ENCODE measurements around the gene SLC35D3. TPM values are rescaled to one million over a fixed set of nuclear protein-coding genes. Genes with fewer than 3 reads are reported as not detected.
"Not testable (repeated sequence)": the region's sequence is repeated elsewhere in the genome, so short reads cannot be mapped to it uniquely, and the experiment has no call there.

SLC35D3 gene
- not detected in 2 replicates for total RNA-seq (2014; rRNA removed; shearing (Covaris generic))
- not detected in 2 replicates for polyA plus RNA-seq (2014; cell fraction: nucleus; rRNA removed)

- DNase-seq (ENCODE audit: extremely low read depth, low read depth), result no peak
These were observed at the start of gene SLC35D3 for GRCh38 chr6:136921936-136922684. Gene SLC35D3, plus strand, starts transcription at chr6:136922301. Its CDS starts 128 bp downstream, at chr6:136922429.

GRCh38 chr6:136873748-136874147 lies 48.4 kb upstream of the SLC35D3 start:
- DNase-seq (ENCODE audit: extremely low read depth, low read depth), result no peak

GRCh38 chr6:136876469-136876868 lies 45.6 kb upstream of the SLC35D3 start:
- not testable (repeated sequence) for DNase-seq (ENCODE audit: extremely low read depth, low read depth)

- DNase-seq (ENCODE audit: extremely low read depth, low read depth), result no peak
These were observed 41.2 kb upstream of the SLC35D3 start for GRCh38 chr6:136880748-136881460.

- no peak for DNase-seq (ENCODE audit: extremely low read depth, low read depth)
These were observed 36.0 kb upstream of the SLC35D3 start for GRCh38 chr6:136886091-136886490.

- DNase-seq (ENCODE audit: extremely low read depth, low read depth), result no peak
These were observed 34.1 kb upstream of the SLC35D3 start for GRCh38 chr6:136887953-136888352.

- no peak for DNase-seq (ENCODE audit: extremely low read depth, low read depth)
These were observed 32.6 kb upstream of the SLC35D3 start for GRCh38 chr6:136889271-136890193.

GRCh38 chr6:136890194-136890839 lies 31.8 kb upstream of the SLC35D3 start:
- no peak for DNase-seq (ENCODE audit: extremely low read depth, low read depth)

GRCh38 chr6:136890986-136891385 lies 31.1 kb upstream of the SLC35D3 start:
- no peak for DNase-seq (ENCODE audit: extremely low read depth, low read depth)

GRCh38 chr6:136893187-136893586 lies 28.9 kb upstream of the SLC35D3 start:
- no peak for DNase-seq (ENCODE audit: extremely low read depth, low read depth)

- DNase-seq (ENCODE audit: extremely low read depth, low read depth), result no peak
These were observed 26.2 kb upstream of the SLC35D3 start for GRCh38 chr6:136895901-136896300.

- DNase-seq (ENCODE audit: extremely low read depth, low read depth), result no peak
These were observed 25.0 kb upstream of the SLC35D3 start for GRCh38 chr6:136897071-136897470.

GRCh38 chr6:136901212-136901784 lies 20.8 kb upstream of the SLC35D3 start:
- no peak for DNase-seq (ENCODE audit: extremely low read depth, low read depth)

- not testable (repeated sequence) for DNase-seq (ENCODE audit: extremely low read depth, low read depth)
These were observed 17.6 kb upstream of the SLC35D3 start for GRCh38 chr6:136904477-136904876.

- no peak for DNase-seq (ENCODE audit: extremely low read depth, low read depth)
These were observed 7.2 kb upstream of the SLC35D3 start for GRCh38 chr6:136914947-136915346.

- no peak for DNase-seq (ENCODE audit: extremely low read depth, low read depth)
These were observed 3.4 kb upstream of the SLC35D3 start for GRCh38 chr6:136918706-136919105.

- DNase-seq (ENCODE audit: extremely low read depth, low read depth), result no peak
These were observed 1.9 kb upstream of the SLC35D3 start for GRCh38 chr6:136920216-136920615.

GRCh38 chr6:136920671-136921380 lies 1.3 kb upstream of the SLC35D3 start:
- no peak for DNase-seq (ENCODE audit: extremely low read depth, low read depth)

GRCh38 chr6:136921381-136921935 lies 643 bp upstream of the SLC35D3 start:
- no peak for DNase-seq (ENCODE audit: extremely low read depth, low read depth)
